GM19025 (cell line): Measurements from ENCODE around the gene SPATA13.
"Not testable (repeated sequence)": the region's sequence is repeated elsewhere in the genome, so short reads cannot be mapped to it uniquely, and the experiment has no call there.

Experiments used
- ATAC-seq: cut with Tn5 transposase; IDR thresholded peaks from one replicate; pipeline ENCODE4 v1.9.1; 2021; ENCODE audit warnings: mild to moderate bottlenecking, low read depth, moderate library complexity; ENCODE audit not compliant: unreplicated experiment

Gene SPATA13

DNA sequence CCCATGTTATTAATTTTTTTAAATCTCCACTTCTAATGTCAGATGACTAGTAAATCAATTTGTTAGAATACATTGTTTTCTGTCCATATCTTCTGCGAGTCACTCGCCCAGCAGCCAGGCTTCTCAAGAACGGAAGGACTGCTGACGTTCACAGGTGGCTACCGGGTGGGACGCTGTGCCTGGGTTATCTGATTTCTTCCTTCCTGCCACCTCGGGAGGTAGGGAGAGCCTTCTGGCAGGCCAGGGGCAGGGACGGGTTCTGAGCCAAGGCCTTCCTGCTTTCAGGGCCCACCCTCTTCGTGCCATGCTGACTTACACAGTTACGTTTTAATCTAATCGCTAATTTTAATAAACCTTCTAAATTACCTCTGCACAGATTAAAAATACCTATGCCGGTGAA is 140.9 kb downstream of the SPATA13 start:
- no peak for ATAC-seq

DNA sequence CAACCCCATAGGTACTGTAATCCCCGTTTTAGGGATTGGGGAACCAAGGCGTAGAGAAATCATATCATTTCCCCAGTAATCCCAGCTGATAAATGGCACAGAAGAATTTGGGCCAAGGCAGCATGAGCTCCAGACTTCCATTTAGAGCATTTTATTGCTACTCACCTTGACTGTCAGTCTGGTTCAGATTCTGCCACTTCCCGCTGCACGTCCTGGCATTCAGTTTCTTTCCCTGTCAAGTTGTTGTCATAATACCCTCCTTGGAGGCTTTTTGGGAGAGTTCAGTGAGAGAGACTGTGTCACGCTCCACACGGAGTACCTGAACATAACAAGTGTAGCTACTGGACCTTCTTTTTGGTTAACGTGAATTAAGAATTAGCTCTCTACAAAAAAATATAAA is 141.4 kb downstream of the SPATA13 start:
- ATAC-seq: no peak

DNA sequence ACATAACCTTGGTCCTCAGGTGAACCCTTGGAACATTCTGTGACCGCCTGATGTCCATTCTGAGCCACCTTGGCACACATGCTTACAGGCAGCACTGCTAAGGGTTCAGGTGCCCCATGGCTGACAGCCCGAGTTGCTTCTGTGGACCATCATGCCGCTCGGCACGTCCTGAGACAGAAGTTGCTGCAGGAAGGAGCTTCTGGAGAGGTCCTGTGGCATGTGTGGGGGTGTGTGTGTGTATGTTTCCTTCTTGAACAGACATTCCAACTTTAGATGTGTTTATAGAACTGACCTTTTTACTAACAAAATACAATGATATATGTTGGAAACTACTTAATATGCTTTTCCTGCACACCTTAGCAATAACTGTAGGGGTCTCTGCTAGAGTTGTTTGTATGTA is 144.1 kb downstream of the SPATA13 start:
- ATAC-seq: no peak

DNA sequence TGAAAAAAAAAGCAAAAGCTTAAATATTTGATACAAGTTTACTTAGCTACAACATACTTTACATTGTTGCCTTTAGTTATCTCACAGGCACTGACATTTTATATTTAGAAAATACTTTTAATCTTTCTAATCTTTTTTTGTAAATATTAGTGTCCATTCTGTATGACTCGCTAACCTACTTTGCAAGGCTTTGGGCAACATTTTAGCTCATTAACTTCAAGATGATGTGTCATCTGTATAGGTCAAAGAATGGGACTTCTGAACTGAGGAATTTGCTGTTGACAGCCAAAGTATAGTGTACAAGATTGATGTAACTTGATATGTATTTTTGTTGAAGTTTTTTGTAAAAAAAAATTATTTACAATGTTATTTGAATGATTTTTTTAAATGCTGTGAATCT is 146.1 kb downstream of the SPATA13 start:
- ATAC-seq: no peak

DNA sequence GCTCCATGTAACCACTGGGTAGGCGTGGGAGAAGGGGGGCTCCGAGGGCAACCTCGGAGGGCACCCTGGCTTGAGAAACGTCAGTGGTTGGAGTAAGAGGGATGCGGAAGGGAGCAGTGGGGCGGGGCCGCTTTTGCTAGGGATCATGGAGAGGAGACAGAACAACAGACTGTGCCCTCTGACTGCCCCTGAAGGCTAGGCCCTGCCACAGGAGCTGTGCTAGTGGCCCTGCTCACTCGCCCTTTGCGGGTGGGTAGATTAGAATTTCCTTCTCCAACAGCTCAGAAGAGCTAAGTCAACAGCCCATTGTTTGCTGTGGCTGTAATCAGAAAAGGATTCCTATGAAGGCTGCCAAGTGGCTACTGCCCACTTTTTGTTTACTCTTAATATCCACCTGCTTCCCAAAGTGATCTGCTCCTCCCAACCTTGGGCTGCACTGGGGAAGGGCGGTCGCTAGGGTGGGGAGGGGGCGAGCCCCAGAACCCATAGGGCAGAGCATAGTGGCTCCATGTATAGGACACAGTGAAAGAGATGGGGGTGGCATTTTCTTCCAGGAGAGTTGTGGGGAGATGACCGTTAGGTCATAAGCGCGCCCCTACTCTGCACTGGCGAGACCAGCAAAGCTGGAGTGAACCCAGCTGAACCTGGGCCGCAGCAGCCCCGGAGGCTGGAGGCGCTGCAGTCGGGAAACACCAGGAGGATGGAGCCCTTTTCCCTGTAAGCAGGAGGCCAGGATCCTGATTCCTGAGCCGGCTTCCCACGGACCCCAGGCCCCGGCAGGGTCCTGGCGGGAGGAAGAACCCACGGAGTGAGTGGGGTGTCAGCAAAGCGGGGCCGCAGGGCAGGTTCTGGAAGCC is 146.9 kb downstream of the SPATA13 start:
- ATAC-seq: no peak

DNA sequence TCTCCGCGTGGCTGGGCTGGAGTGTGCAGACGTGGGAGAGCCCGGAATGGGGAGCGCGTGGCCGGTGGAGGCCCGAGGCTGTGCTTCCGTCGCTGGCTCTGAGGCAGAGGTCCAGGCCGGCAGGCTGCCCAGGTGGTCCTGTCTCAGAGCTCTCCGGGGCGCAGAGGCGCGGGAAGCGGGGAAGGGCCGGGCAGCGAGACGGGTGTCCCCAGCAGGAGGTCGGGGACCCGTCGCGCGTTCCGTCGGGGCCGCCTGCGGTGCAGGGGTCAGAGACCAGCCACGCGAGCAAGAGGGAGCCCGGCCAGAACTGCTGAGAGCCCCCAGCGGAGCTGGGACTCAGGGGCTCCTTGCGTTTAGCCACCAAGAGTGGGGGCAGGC is 147.5 kb downstream of the SPATA13 start:
- no peak for ATAC-seq

DNA sequence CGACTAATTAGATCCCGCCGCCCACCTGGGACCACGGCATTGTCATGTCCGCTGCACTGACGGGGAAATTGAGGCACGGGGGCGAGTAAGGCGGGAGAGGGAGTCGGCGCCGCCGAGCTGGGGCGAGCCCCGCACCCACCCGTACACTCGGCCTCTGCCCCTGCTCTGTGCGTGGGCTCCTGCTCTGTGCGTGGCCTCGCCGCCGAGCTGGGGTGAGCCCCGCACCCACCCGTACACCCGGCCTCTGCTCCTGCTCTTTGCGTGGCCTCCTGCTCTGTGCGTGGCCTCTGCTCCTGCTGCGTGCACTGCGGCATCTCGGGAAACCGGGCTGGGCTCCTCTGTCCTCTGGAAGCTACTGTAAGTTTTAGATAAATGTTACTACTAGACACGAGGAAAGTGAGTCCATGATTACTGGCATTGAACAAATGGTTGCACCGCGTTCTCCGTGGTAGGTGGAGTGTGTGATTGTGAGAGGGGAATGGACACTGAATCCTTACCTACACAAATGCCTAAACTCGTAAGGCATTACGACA is 148.0 kb downstream of the SPATA13 start:
- no peak for ATAC-seq

DNA sequence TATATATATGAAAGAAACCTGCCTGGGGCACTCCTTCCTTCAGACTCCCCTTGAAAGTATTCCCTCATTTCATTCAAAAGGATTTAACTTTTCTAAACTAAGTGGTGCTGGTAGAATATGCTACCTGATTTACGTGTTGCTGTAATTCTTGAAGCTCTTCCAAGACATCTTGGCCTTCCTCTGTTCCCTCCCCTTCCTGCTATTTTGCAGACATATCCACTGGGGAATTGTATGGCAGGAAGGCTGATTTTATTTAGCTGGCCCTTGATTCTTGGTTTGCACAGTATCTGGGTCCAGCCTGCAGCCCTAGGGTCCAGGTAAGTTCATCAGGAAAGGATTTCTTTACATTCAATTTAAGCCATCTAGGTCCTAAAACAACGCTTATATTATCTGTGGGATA is 148.8 kb downstream of the SPATA13 start, which contains the start of gene C1QTNF9:
Gene C1QTNF9 (plus strand): TSS at position 281 of the 400 bp plus-strand sequence. CDS start 6,424 bp downstream, outside the sequence.
- ATAC-seq: not testable (repeated sequence)

DNA sequence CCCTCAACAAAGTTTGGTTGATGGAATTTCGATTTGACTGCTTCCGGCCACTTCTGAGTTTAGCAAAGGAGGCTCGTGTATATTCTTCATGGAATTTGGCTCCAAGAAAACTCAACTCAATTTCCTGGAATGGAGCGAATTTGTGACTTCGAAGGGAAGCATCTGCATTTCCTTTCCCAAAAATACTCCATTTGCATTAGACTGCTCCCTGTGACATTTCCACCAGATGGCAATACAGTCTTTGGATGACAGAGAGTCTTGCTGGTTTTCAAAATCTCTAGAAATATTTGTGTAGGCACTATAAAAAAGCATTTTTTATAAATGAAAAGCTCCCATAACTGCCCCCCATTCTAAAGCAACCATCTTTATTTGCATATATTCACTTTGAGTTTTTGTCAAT is 152.9 kb downstream of the SPATA13 start:
- ATAC-seq: no peak

DNA sequence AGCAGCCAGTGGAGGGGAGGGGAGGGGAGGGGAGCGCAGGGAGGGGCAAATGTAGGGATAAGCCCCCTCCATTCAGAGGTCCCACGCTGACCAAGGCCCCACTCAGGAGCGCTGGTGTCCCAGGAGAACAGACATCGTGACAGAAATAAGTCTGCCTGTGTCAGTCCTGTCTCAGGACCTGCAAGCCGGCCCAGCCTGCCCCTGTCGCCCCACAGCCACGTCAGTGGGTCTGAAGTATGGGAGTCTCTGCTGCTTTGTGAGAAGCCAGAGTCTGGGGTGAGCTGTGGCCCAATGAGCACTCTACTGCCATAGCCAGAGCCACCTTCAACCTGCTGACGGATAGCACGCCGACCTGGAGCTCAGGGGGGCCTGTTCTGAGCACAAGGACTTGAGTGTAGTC is 157.3 kb downstream of the SPATA13 start:
- ATAC-seq: not testable (repeated sequence)

DNA sequence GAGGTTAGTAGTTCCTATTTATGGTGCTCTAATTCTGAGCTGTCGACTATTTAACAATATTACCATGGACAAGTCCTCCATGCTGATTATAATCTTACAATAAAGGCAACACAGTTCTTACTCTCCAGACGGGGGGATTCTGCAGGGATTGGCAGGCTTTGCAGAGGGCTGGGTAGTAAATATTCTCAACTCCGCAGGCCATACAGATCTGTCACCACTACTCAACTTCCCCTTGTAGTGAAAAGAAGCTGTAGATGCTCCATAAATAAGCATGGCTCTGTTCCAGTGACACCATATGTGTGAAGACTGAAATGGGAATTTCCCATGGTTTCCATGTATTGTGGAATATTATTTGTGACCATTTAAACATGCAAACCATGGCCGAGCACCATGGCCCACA is 158.4 kb downstream of the SPATA13 start:
- not testable (repeated sequence) for ATAC-seq

DNA sequence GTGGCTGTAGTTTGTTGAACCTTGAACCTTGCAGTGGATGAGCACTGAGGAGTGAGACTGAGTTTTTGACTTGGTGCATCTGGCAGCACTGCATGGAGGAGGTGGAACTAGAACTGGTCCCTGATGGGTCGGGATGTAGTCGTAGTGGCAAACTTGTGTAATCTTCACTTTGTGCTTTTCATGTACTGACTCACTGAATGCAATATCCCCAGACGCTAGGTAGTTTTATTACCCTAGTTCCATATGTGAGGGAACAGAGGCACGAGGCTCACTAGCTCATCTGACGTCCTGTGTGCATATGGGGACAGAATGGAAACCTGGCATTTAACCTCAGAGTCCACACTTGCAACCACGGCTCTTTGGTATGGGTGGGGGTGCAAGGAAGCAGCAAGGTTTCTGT is 159.1 kb downstream of the SPATA13 start:
- ATAC-seq: not testable (repeated sequence)

DNA sequence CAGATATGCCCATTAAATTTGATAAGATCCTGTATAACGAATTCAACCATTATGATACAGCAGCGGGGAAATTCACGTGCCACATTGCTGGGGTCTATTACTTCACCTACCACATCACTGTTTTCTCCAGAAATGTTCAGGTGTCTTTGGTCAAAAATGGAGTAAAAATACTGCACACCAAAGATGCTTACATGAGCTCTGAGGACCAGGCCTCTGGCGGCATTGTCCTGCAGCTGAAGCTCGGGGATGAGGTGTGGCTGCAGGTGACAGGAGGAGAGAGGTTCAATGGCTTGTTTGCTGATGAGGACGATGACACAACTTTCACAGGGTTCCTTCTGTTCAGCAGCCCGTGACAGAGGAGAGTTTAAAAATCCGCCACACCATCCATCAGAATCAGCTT is 160.9 kb downstream of the SPATA13 start:
- ATAC-seq: not testable (repeated sequence)

DNA sequence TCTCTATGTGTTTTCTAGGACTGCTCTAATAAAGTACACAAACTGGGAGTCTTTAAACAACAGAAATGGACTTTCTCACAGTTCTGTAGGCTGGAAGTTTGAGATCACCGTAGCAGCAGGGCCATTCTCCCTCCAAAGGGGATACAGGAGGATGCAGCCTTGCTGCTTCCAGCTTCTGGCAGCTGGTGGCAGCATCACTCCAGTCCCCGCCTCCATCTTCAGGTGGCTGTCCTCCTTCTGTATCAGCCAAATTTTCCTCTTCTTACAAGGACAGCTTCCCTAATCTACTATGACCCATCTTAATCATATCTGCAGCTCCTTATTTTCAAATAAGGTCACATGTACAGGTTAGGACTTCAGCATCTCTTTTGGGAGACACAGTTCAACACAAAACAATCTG is 161.9 kb downstream of the SPATA13 start:
- ATAC-seq: not testable (repeated sequence)

DNA sequence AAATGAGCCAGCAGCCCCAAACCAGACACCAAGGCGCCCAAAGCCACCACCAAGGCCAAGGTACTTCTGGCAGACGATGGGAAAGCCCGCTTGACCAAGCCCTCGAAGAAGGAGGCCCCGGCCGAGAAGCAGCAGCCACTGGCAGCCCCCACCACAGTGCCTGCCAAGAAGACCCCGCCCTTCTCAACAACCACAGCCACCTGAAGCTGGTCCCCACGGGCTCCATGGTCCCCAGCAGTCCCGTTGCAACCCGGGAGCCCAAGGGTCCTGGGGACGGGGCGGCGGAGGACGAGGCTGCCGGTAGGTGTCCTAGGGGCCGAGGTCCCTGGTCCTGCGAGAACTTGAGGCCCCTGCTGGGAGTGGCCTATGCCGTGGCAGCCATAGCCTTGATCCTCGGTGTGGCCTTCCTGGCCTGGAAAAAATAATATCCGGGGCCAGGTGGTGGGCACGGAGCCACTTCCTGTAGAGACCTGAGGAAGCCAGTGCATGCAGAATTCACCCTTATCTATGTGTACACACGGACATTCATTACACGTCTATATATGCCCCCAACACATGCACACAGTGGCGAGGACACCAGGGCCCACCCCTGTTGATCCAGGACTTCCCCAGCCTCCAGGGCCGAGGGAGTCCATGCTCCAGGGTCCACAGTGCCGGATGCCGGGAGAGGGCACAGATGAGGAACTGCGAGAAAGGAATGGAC is 162.7 kb downstream of the SPATA13 start:
- no peak for ATAC-seq

DNA sequence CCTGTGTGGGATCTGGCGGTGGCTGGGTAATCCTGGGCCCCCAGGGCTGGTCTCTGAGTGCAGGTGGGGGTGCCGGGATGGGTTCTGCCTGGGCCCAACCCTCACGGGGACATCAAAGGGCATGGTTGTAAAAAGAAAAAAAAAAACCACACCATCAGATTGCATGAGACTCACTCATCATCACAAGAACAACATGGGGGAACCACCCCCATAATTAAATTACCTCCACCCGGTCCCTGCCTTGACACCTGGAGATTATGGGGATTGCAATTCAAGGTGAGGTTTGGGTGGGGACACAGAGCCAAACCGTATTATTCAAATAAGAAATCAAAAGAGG is 163.2 kb downstream of the SPATA13 start:
- no peak for ATAC-seq

DNA sequence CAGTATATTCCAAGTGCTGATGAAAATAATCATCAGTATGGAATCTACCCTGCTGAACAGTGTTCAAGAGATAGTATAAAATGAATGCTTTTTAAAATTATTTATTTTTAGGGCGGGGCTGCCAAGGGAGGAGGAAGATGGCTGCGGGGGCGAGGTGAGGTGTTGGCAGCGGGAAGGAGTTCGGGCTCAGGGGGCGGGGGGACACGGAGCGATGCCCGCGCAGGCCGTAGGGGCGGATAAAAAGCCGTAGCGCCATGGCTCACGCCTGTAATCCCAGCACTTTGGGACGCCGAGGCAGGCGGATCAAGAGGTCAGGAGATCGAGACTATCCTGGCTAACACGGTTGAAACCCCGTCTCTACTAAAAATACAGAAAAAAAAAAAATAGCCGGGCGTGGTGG is 167.1 kb downstream of the SPATA13 start:
- ATAC-seq: not testable (repeated sequence)

DNA sequence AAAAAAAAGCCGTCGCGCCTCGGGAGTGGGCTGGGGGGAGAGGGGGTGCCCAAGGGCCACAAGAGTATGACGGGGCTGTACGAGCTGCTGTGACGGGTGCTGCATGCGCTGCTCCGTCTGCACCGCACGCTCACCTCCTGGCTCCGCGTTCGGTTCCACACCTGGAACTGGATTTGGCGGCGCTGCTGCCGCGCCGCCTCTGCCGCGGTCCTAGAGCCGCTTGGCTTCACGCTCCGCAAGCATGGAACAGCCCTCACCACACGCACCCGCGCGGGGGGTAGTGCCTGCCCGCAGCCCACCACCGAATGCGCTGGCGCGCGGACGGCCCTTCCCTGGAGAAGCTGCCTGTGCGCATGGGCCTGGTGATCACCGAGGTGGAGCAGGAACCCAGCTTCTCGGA is 167.6 kb downstream of the SPATA13 start:
- no peak for ATAC-seq

DNA sequence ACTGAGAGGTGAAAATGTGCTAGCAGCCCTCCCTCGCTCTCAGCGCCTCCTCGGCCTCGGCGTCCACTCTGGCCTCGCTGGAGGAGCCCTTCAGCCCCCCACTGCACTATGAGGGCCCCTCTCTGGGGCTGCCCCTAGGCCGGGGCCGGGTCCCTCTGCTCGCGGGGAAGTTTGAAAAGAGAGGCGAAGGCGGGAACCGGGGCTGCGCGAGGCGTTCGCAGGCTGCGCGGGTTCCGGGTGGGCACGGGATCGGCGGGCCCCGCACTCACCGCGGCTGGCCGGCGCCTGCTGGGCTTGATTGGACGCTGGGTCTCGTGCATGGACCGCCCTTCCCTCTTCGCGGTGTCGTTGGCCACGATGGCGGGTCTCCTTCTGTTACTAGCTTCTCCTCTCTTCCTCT is 178.2 kb downstream of the SPATA13 start:
- ATAC-seq: no peak

DNA sequence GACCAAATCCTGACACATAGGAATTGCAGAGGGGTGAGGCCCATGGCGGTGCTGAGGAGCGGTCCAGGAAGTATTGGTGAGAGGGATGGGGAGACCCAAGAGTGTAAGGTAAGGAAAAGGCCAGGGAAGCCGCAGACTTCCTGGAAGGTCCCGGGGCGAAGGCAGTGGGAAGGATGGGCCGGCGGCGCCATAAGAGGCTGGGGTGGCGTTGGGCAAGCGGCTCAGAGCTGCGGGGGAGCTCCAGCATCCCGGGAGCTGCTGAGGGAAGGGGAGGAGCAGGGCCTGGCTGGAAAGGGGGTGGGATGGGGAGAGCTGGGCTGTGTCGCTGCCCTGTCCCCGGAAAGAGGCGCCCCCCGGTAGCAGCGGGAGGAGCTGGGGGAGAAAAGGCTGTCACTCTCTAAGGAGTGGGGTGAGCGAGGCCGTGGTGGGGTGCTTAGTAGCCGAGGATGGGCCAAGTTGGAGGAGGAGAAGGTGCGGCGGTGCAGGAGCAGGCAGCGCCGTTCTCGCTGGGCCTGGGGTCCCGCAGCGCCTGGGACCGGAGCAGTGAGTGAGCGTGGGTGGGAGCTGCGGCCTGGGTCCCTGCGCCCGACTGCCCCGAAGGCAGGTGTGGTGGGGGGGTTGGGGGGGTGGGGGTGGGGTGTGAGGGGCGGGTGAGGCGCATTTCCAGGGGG is 179.6 kb downstream of the SPATA13 start:
- ATAC-seq: no peak

DNA sequence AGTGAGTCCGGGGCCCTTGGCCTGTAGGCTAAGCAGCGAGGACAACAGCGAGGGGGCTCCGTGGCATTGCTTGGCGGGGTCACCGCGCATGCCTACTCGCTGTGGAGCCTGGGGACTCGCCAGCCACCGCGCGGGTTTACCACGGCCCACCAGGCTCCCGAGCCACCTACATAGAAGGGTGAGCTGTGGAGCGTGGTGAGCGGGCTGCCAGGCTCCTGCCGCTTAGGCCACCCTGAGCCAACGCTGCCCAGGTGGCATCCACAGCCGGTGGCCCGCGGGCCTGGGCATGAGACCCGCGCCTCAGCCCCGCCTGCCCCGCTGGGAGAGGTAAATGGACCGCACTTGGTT is 180.1 kb downstream of the SPATA13 start:
- ATAC-seq: no peak
